ENCODE measurements around the gene SEC22B.
"Not testable (repeated sequence)": the region's sequence is repeated elsewhere in the genome, so short reads cannot be mapped to it uniquely, and the experiment has no call there.

Gene SEC22B

DNA sequence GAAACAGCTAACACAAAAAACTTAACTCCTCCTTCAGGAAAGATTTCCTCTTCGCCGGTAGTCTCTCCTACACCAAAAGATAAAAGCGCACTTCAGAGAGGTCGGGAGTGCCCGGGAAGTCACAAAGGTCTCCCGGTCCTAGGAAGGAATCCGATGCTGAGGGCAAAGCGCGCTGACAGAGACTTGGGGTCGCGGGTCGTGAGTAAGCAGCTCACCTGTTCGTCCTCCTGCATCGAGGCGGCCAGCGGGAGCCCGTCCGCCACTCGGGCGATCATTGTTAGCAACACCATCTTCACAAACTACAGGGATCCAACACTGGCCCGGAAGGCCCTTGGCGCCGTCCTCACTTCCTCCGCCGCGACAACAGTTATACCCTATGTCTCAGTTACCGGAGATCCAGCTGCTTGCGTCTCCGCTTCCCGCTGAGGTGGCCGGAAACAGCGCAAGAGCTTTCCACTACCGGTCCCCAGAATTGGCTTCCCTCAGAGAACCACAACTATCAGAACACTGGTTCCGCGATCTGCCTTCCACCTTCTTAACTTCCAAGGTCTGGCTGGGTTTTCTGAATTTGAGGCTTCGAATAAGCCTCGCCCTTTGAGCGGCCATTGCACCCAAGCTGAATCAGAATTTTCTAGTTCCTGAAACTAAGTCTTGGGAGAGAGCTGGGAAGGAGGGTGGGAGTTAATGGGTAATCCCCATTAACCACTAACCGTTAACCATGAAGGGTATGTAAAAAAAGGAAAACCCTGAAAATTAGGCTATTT lies at the start of gene SEC22B:
Gene SEC22B, minus strand, starts transcription at position 429 of the 764 bp plus-strand sequence. Its CDS starts 139 bp downstream, at position 290.
- no peak for TF ChIP-seq CTCF (IDR thresholded peaks at IDR 0.05; ENCODE audit: unreplicated experiment in 3 of 3)
- Mint-ChIP-seq H3K27me3 (ENCODE audit: low read depth) (no peaks in the 10 kb centered on the region), H3K9me3 (no peaks in the 10 kb centered on the region), H3K4me3 (peak within 1 kb of the TSS; percentile 96 to 97 (median 96)), H3K4me1 (peaks cover 23% of the 10 kb centered on the region), H3K36me3 (ENCODE audit: low read depth) (no peaks in the 10 kb centered on the region), H3K27ac (peak within 1 kb of the TSS; percentile 98 to 99 (median 98))

DNA sequence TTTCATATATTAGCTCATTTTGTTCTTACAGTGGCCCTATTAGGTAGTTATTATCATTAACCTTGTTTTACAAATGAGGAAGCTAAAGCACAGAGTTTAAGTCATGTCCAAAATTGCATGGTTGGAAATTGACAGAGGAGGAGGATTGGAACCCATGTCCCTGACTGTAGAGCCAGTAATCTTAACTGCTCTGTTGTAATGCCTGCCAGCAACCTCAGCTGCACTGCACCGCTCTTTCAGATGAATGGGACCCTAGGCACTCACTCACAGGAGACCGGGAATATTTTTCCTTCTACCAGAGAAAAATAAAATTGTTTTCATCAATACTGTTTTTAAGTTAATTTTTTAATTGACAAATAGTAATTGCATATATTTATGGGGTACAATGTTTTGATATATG lies 41.6 kb upstream of the SEC22B start:
- not testable (repeated sequence) for H3K4me3 Mint-ChIP-seq; H3K27ac Mint-ChIP-seq; H3K36me3 Mint-ChIP-seq (ENCODE audit: low read depth); H3K27me3 Mint-ChIP-seq (ENCODE audit: low read depth); H3K9me3 Mint-ChIP-seq; H3K4me1 Mint-ChIP-seq

- not testable (repeated sequence) for H3K36me3 Mint-ChIP-seq (ENCODE audit: low read depth); H3K4me3 Mint-ChIP-seq; H3K27ac Mint-ChIP-seq; H3K9me3 Mint-ChIP-seq; H3K4me1 Mint-ChIP-seq; H3K27me3 Mint-ChIP-seq (ENCODE audit: low read depth)
Observed at GRCh38 chr1:120217175-120217929, 41.0 kb upstream of the SEC22B start.

DNA sequence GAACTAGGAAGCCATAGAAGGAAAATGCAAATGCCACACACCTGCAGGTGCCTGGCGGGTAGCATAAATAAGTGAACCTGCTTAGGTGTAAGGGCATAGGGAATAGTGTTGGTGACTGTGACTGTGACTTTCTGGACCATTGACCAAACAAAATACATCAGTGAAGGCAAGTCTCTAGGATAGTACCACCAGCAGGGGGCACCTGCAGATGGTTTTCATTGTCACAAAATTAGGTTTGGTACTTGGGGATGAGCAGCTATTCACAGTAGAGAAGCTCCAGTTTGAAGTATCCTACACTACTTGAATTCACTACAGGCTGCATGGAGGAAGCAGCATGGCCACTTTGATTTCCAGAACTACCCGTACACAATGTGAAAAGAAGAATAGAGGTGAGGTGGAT lies 37.3 kb upstream of the SEC22B start:
- H3K27me3 Mint-ChIP-seq (ENCODE audit: low read depth); H3K4me3 Mint-ChIP-seq; H3K9me3 Mint-ChIP-seq; H3K4me1 Mint-ChIP-seq; H3K36me3 Mint-ChIP-seq (ENCODE audit: low read depth); H3K27ac Mint-ChIP-seq: not testable (repeated sequence)

DNA sequence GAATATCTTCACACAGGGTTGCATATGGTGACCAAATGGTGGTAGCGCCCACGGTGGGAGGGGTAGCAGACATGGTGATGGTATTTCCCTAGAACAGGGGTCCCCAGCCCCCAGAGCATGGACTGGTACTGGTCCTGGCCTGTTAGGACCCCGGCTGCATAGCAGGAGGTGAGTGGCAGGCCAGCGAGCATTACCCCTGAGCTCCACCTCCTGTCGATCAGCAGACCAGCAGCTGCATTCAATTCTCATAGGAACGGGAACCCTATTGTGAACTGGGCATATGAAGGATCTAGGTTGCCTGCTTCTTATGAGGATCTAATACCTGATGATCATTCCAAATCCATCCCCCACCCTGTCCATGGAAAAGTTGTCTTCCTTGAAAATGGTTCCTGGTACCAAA lies 34.4 kb upstream of the SEC22B start:
- H3K9me3 Mint-ChIP-seq; H3K4me1 Mint-ChIP-seq; H3K4me3 Mint-ChIP-seq; H3K27ac Mint-ChIP-seq; H3K36me3 Mint-ChIP-seq (ENCODE audit: low read depth); H3K27me3 Mint-ChIP-seq (ENCODE audit: low read depth): not testable (repeated sequence)

DNA sequence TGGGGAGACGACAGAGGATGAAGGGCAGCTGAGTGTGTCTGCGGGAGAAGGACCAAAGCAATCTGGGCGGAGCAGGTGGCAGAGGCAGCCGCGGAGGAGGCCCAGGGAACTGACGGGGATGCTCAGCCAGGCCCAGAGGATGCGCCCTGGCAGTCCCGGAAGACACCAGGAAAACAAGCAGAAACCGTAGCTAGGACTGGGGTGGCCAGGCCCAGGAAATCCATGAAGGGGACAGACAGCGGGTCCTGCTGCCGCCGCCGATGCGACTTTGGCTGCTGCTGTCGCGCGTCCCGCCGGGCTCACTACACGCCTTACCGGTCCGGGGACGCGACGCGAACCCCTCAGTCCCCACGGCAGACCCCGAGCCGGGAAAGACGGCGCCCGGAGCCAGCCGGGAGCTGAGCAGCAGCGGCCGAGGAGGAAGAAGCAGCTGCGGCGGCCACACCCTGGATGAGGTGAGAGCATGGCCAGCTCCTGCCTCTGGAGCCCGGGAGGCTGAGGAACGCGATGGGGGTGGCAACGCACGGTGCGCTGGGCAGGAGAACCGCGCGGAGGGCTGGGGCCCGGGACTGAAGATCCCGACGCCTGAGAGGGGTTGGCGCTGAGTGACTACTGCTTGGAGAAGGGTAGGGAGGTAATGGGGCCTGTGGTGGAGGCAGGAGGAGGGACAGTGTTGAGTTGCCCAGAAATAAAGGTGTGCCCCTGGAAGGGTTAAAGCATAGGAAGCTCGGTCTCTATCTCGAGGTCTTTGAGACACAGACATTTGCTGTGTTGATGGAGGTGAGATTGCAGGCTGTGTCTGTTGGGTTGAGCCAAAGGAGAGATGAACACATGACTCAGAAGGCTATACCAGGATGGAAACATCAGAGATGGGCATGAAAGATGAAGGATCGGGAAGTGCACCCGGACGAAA lies 20.8 kb upstream of the SEC22B start:
- H3K27me3 Mint-ChIP-seq (ENCODE audit: low read depth); H3K4me1 Mint-ChIP-seq; H3K36me3 Mint-ChIP-seq (ENCODE audit: low read depth); H3K9me3 Mint-ChIP-seq; H3K27ac Mint-ChIP-seq: not testable (repeated sequence)
- peak overlapping the region; percentile 64 to 79 (median 75) for H3K4me3 Mint-ChIP-seq

DNA sequence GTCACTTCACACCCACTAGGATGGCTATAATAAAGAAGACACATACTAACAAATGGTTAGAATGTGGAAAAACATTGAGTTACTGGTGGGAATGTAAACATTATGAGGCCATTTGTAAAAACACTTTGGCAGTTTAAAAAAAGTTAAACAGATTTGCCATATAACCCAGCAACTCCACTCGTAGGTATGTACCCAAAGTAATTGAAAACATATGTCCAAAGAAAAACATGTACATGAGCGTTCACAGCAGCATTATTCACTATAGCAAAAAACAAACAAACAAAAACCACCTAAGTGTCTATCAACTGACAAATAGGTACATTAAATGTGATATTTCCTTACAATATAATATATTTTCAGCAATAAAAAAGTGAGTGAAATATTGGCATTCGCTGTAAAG lies 12.3 kb upstream of the SEC22B start:
- H3K36me3 Mint-ChIP-seq (ENCODE audit: low read depth); H3K9me3 Mint-ChIP-seq; H3K4me3 Mint-ChIP-seq; H3K4me1 Mint-ChIP-seq; H3K27ac Mint-ChIP-seq; H3K27me3 Mint-ChIP-seq (ENCODE audit: low read depth): not testable (repeated sequence)

GRCh38 chr1:120182176-120182707 lies 5.9 kb upstream of the SEC22B start:
- not testable (repeated sequence) for H3K4me3 Mint-ChIP-seq; H3K27ac Mint-ChIP-seq; H3K36me3 Mint-ChIP-seq (ENCODE audit: low read depth); H3K27me3 Mint-ChIP-seq (ENCODE audit: low read depth); H3K9me3 Mint-ChIP-seq
- H3K4me1 Mint-ChIP-seq: peaks cover 16% of the 10 kb centered on the region

GRCh38 chr1:120179811-120180690 lies 3.7 kb upstream of the SEC22B start:
- H3K4me1 Mint-ChIP-seq: peaks cover 23% of the 10 kb centered on the region
- not testable (repeated sequence) for H3K27me3 Mint-ChIP-seq (ENCODE audit: low read depth); H3K9me3 Mint-ChIP-seq

More at GRCh38 chr1:120179811-120180690, 3.7 kb upstream of the SEC22B start:
- Mint-ChIP-seq H3K4me3 (peak overlapping the region; percentile 54 to 74 (median 67)), H3K27ac (peak overlapping the region; percentile 96 to 97 (median 96))
- not testable (repeated sequence) for H3K36me3 Mint-ChIP-seq (ENCODE audit: low read depth)

Data from nephron (organoid).